T-cell (primary cell): Measurements from ENCODE around the gene TNRC6C. TPM values are rescaled to one million over a fixed set of nuclear protein-coding genes. Genes with fewer than 3 reads are reported as not detected.
A peak's percentile ranks its signal among the peaks of the same experiment; 100 is the strongest.

Experiments
- ATAC-seq, 4 experiments: fragments of 200-7000 bp in 3 of 4; fragments of 150-1000 bp in 1 of 4; cut with Tn5 transposase; replicated peaks in 1 of 4; 1 replicate in 3 of 4; 2 replicates in 1 of 4; pipeline ENCODE4 v1.10.0; 2021; ENCODE audit warnings: moderate library complexity in 3 of 4, mild to moderate bottlenecking in 2 of 4, moderate number of reproducible peaks in 1 of 4
- CTCF ChIA-PET, 2 donors: fragments of 300-600 bp; sonication (Branson Sonifier 250); formaldehyde crosslinking; loops; one replicate each; lab custom pipeline; 2022; ENCODE audit warnings: antibody characterized with exemption in 2 of 2; lab: Charles Lee
- POLR2A ChIA-PET, 2 donors: fragments of 300-600 bp; sonication (Branson Sonifier 250); formaldehyde crosslinking; loops; one replicate each; lab custom pipeline; 2022; ENCODE audit warnings: antibody characterized with exemption in 2 of 2; lab: Charles Lee
- DNase-seq, 35 experiments: peaks; one replicate each; pipeline versions ENCODE4 v3.0.0 to v3.0.0-alpha.2; 2013 to 2023
- H3K27ac ChIP-seq: one replicate; pipeline ENCODE4 v1.5.1; 2013; ENCODE audit warnings: low read length
- H3K27me3 ChIP-seq, 2 experiments: replicated peaks in 1 of 2; 1 replicate in 1 of 2; 2 replicates in 1 of 2; pipeline versions ENCODE4 v1.6.1 to v1.7.0; 2013; ENCODE audit warnings: low read length in 1 of 2, mixed read lengths in 1 of 2; ENCODE audit not compliant: control insufficient read depth in 2 of 2, insufficient read depth in 2 of 2; ENCODE audit errors: extremely low read depth in 1 of 2
- H3K36me3 ChIP-seq, 2 donors: 1 replicate in 1 of 2; 2 replicates in 1 of 2; pipeline versions ENCODE4 v1.6.1 to v1.7.0; 2013; ENCODE audit warnings: low read length in 1 of 2; ENCODE audit not compliant: control insufficient read depth in 2 of 2, insufficient read depth in 1 of 2; ENCODE audit errors: extremely low read depth in 1 of 2
- H3K4me1 ChIP-seq, 2 experiments: 1 replicate in 1 of 2; 2 replicates in 1 of 2; pipeline versions ENCODE4 v1.6.1 to v1.7.0; 2013; ENCODE audit warnings: low read length in 2 of 2, mixed read lengths in 1 of 2; ENCODE audit not compliant: insufficient read depth in 2 of 2, control insufficient read depth in 1 of 2; ENCODE audit errors: extremely low read depth in 1 of 2
- H3K4me3 ChIP-seq, 2 donors: 1 replicate in 1 of 2; 2 replicates in 1 of 2; pipeline versions ENCODE4 v1.5.1 to v1.7.0; 2013; ENCODE audit warnings: mild to moderate bottlenecking in 2 of 2, low read length in 1 of 2, moderate library complexity in 1 of 2; ENCODE audit not compliant: control insufficient read depth in 1 of 2; ENCODE audit errors: extremely low read depth in 1 of 2
- H3K9me3 ChIP-seq: 2 replicates; pipeline ENCODE4 v1.7.0; 2013
- H3K27ac Mint-ChIP-seq, 2 donors: one replicate each; pipeline ENCODE4 v1.8.0; 2020 to 2021; ENCODE audit warnings: mild to moderate bottlenecking in 2 of 2, mixed read lengths in 2 of 2
- H3K27me3 Mint-ChIP-seq, 2 donors: one replicate each; pipeline ENCODE4 v1.8.0; 2021 to 2022; ENCODE audit warnings: mixed read lengths in 2 of 2
- H3K36me3 Mint-ChIP-seq: one replicate; pipeline ENCODE4 v1.8.0; 2021; ENCODE audit warnings: mixed read lengths
- H3K4me1 Mint-ChIP-seq, 3 donors: one replicate each; pipeline ENCODE4 v1.8.0; 2020 to 2022; ENCODE audit warnings: mixed read lengths in 3 of 3, mild to moderate bottlenecking in 1 of 3
- H3K4me3 Mint-ChIP-seq, 3 donors: one replicate each; pipeline ENCODE4 v1.8.0; 2020 to 2022; ENCODE audit warnings: mild to moderate bottlenecking in 3 of 3, mixed read lengths in 3 of 3, moderate library complexity in 3 of 3
- H3K9me3 Mint-ChIP-seq, 3 donors: one replicate each; pipeline ENCODE4 v1.8.0; 2020 to 2022; ENCODE audit warnings: mixed read lengths in 3 of 3
- WGBS: methylation state at CpG from one replicate; pipeline ENCODE4 v1.1.5; 2013; ENCODE audit warnings: missing lambda C conversion rate; ENCODE audit not compliant: insufficient coverage; 5-methylcytosine and 5-hydroxymethylcytosine counted together
- total RNA-seq, 35 experiments: library from RNA in 6 of 35; stranded (reverse) in 6 of 35; fragments of 120-200 nt in 1 of 35; gene quantifications; one replicate each; pipeline versions ENCODE4 v1.2.1 to v1.2.4 and lab custom pipeline; 2013 to 2026

The TNRC6C gene
- total RNA-seq, 5 donors from 2014 or later (not counting 1 experiment from before 2014, with no cell fraction given), result 87.1 to 116 (median 94.3) TPM

GRCh38 chr17:78043031-78043430 is 84.5 kb downstream of the TNRC6C start:
- peaks cover 0 to 20% of the 10 kb centered on the region in 2 donors for H3K36me3 ChIP-seq
- Mint-ChIP-seq H3K4me3 (no peak overlapping the region), H3K4me1 (peaks cover 61 to 70% (median 69%) of the 10 kb centered on the region in 3 donors), H3K36me3 (peaks cover 42% of the 10 kb centered on the region), H3K27me3 (no peaks in the 10 kb centered on the region), H3K9me3 (no peaks in the 10 kb centered on the region), H3K27ac (peak overlapping the region in 1 of 2 donors; percentile 40)
- ChIA-PET CTCF (no interaction called here), POLR2A (no interaction called here)
- ATAC-seq (no peak), DNase-seq (no peak)
- H3K9me3 ChIP-seq, result no peaks in the 10 kb centered on the region
- no CpG with 5 or more reads among the region's 1 CpG for WGBS
- no peak overlapping the region for H3K4me3 ChIP-seq
- no peaks in the 10 kb centered on the region for H3K27me3 ChIP-seq
- H3K4me1 ChIP-seq, result peaks cover 0 to 4% of the 10 kb centered on the region in 2 experiments
- H3K27ac ChIP-seq, result no peak overlapping the region

- H3K27ac Mint-ChIP-seq, result peak overlapping the region in 1 of 2 donors; percentile 71
- H3K9me3 Mint-ChIP-seq, result no peaks in the 10 kb centered on the region
- ATAC-seq (no peak), DNase-seq (no peak)
- H3K27me3 ChIP-seq, result no peaks in the 10 kb centered on the region
- ChIA-PET POLR2A (interaction anchor here (0.6 to 0.9 kb wide), 2 partner anchors 50 to 86 kb away, joined by 3 to 4 read pairs; partner anchors contain the start of gene TNRC6C (in 1 of the 2)), CTCF (interaction anchor here in 1 of 2 donors (0.6 to 1.1 kb wide), 3 partner anchors 9 to 67 kb away, joined by 4 to 6 read pairs (median 5); no protein-coding TSS in a partner anchor)
- H3K4me3 ChIP-seq, result no peak overlapping the region
- peak overlapping the region in 1 of 3 donors; percentile 30 for H3K4me3 Mint-ChIP-seq
- H3K36me3 ChIP-seq, result peaks cover 7 to 25% of the 10 kb centered on the region in 2 donors
- peaks cover 48% of the 10 kb centered on the region for H3K36me3 Mint-ChIP-seq
- H3K9me3 ChIP-seq, result no peaks in the 10 kb centered on the region
- peaks cover 0 to 4% of the 10 kb centered on the region in 2 experiments for H3K4me1 ChIP-seq
- whole genome bisulfite sequencing, result 100% methylated on average over 1 of the region's 3 CpGs
- peaks cover 62 to 68% (median 65%) of the 10 kb centered on the region in 3 donors for H3K4me1 Mint-ChIP-seq
- no peak overlapping the region for H3K27ac ChIP-seq
- H3K27me3 Mint-ChIP-seq, result no peaks in the 10 kb centered on the region
These were observed 85.9 kb downstream of the TNRC6C start for GRCh38 chr17:78044280-78044835.

GRCh38 chr17:78045316-78045715 is 86.8 kb downstream of the TNRC6C start:
- Mint-ChIP-seq H3K36me3 (peaks cover 55% of the 10 kb centered on the region), H3K27me3 (no peaks in the 10 kb centered on the region), H3K4me1 (peaks cover 61 to 62% (median 61%) of the 10 kb centered on the region in 3 donors), H3K27ac (no peak overlapping the region), H3K4me3 (no peak overlapping the region), H3K9me3 (no peaks in the 10 kb centered on the region)
- H3K4me3 ChIP-seq, result no peak overlapping the region
- DNase-seq (peak in 2 of 35 experiments; percentile 4 to 14), ATAC-seq (peak in 1 of 4 experiments; percentile 29)
- POLR2A ChIA-PET, result no interaction called here
- 69% methylated on average over 4 of the region's 5 CpGs for WGBS
- H3K27ac ChIP-seq, result no peak overlapping the region
- CTCF ChIA-PET, result interaction anchor here in 1 of 2 donors (0.6 kb wide), 1 partner anchor 604 kb away, joined by 3 read pairs; no protein-coding TSS in a partner anchor
- peaks cover 16 to 35% of the 10 kb centered on the region in 2 donors for H3K36me3 ChIP-seq
- H3K4me1 ChIP-seq, result peaks cover 0 to 4% of the 10 kb centered on the region in 2 experiments
- H3K9me3 ChIP-seq, result no peaks in the 10 kb centered on the region
- H3K27me3 ChIP-seq, result no peaks in the 10 kb centered on the region

DNA sequence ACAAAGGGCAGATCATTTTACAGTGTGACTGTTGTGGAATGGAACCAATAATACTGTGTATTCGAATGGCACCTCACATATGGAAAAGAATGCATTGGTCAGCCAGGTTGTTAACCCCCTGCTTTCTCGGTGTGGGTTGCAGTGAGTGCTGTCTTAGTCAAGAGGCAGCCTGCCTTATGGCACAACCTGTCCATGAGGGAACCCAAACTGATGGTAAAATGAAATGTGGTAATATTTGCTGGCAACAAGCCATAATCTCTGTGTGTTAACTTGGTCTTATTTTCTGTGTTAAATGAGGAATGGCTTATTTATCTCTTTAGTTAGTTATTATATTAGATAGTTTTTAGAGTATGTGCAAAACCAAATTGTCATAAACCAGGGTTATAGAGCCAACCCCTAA is 88.4 kb downstream of the TNRC6C start:
- DNase-seq, result no peak
- ChIA-PET POLR2A (no interaction called here), CTCF (no interaction called here)
- no peaks in the 10 kb centered on the region for H3K27me3 ChIP-seq
- no peak overlapping the region for H3K4me3 ChIP-seq
- ATAC-seq, result no peak
- Mint-ChIP-seq H3K27ac (no peak overlapping the region), H3K36me3 (peaks cover 66% of the 10 kb centered on the region), H3K4me3 (no peak overlapping the region), H3K9me3 (no peaks in the 10 kb centered on the region), H3K4me1 (peaks cover 50 to 64% (median 54%) of the 10 kb centered on the region in 3 donors), H3K27me3 (no peaks in the 10 kb centered on the region)
- WGBS, result 100% methylated on average over 2 of the region's 2 CpGs
- H3K9me3 ChIP-seq, result no peaks in the 10 kb centered on the region
- no peaks in the 10 kb centered on the region for H3K4me1 ChIP-seq
- H3K27ac ChIP-seq, result no peak overlapping the region
- peaks cover 21 to 51% of the 10 kb centered on the region in 2 donors for H3K36me3 ChIP-seq

DNA sequence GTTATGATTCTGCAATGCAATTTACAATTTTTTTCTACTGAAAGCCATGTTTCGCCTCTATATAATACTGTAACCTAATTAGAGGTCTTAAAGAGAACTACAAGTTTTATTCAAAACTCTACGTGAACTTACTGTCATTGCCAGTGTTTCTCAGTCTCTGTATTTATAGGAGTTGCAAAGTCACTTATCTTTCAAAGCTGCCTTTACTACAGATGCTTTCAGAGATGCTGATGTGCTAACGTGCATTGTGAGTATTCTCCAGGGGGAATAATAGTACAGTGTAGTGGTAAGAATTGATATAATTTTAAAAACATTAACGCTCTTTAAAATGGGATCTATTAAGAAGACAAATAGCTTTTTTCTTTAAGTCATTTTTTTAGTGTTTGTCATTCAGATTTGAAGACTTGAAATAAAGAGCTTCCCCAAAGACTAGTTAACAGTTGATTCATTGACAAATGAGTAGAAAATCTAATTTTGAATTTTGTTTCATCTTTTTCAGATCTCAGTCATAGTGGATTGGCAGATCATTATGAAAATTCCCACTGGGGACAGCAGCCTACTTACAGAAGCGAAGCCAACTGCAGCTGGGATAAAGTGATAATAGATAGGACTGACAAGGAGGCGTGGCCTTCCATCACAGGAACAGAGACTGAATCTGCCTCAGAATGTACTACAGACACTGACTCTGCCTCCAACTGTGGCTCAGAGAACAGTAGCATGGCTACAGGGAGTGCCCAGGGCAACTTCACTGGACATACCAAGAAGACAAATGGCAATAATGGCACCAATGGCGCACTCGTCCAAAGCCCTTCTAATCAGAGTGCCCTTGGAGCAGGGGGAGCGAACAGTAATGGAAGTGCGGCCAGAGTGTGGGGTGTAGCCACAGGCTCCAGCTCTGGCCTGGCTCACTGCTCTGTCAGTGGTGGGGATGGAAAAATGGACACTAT is 90.1 kb downstream of the TNRC6C start:
- H3K4me3 Mint-ChIP-seq, result no peak overlapping the region
- no peaks in the 10 kb centered on the region for H3K4me1 ChIP-seq
- H3K27me3 Mint-ChIP-seq, result no peaks in the 10 kb centered on the region
- ChIA-PET POLR2A (interaction anchor here (0.6 to 1.1 kb wide), 2 partner anchors 13 to 1698 kb away, joined by 4 to 7 read pairs; no protein-coding TSS in a partner anchor), CTCF (no interaction called here)
- no peaks in the 10 kb centered on the region for H3K27me3 ChIP-seq
- H3K27ac Mint-ChIP-seq, result no peak overlapping the region
- DNase-seq (no peak), ATAC-seq (no peak)
- no peaks in the 10 kb centered on the region for H3K9me3 ChIP-seq
- H3K36me3 ChIP-seq, result peaks cover 28 to 60% of the 10 kb centered on the region in 2 donors
- peaks cover 36 to 53% (median 43%) of the 10 kb centered on the region in 3 donors for H3K4me1 Mint-ChIP-seq
- H3K27ac ChIP-seq, result no peak overlapping the region
- no peak overlapping the region for H3K4me3 ChIP-seq
- H3K36me3 Mint-ChIP-seq, result peaks cover 61% of the 10 kb centered on the region
- 100% methylated on average over 3 of the region's 10 CpGs for WGBS
- no peaks in the 10 kb centered on the region for H3K9me3 Mint-ChIP-seq

DNA sequence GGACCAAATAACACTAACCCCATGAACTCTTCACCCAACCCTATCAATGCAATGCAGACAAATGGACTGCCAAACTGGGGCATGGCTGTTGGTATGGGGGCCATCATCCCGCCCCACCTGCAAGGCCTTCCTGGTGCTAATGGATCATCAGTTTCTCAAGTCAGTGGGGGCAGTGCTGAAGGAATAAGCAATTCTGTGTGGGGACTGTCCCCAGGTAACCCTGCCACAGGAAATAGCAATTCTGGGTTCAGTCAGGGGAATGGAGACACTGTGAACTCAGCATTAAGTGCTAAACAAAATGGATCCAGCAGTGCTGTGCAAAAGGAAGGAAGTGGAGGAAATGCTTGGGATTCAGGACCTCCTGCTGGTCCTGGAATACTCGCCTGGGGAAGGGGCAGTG is 91.1 kb downstream of the TNRC6C start:
- no peak overlapping the region for H3K4me3 ChIP-seq
- ChIA-PET CTCF (no interaction called here), POLR2A (no interaction called here)
- H3K27me3 ChIP-seq, result no peaks in the 10 kb centered on the region
- no peaks in the 10 kb centered on the region for H3K4me1 ChIP-seq
- Mint-ChIP-seq H3K4me3 (no peak overlapping the region), H3K9me3 (no peaks in the 10 kb centered on the region), H3K36me3 (peaks cover 54% of the 10 kb centered on the region), H3K27ac (peak overlapping the region in 1 of 2 donors; percentile 22), H3K4me1 (peaks cover 26 to 43% (median 33%) of the 10 kb centered on the region in 3 donors), H3K27me3 (no peaks in the 10 kb centered on the region)
- no peaks in the 10 kb centered on the region for H3K9me3 ChIP-seq
- peaks cover 28 to 60% of the 10 kb centered on the region in 2 donors for H3K36me3 ChIP-seq
- H3K27ac ChIP-seq, result no peak overlapping the region
- ATAC-seq, result no peak
- DNase-seq, result no peak
- WGBS, result 71% methylated on average over 1 of the region's 2 CpGs
